Mucosa of rectum (tissue), 2 donors: Measurements from ENCODE around the gene DNAH10.

ENCODE experiments used
- H3K27ac ChIP-seq, 2 donors: one replicate each; pipeline ENCODE4 v1.7.0; 2013; ENCODE audit warnings: inconsistent platforms in 2 of 2, low read depth in 2 of 2, low read length in 2 of 2
- H3K27me3 ChIP-seq, 2 donors: one replicate each; pipeline ENCODE4 v1.7.0; 2013; ENCODE audit warnings: low read length in 2 of 2; ENCODE audit not compliant: control insufficient read depth in 2 of 2, insufficient read depth in 2 of 2
- H3K36me3 ChIP-seq, 2 donors: one replicate each; pipeline ENCODE4 v1.7.0; 2013; ENCODE audit warnings: low read length in 2 of 2; ENCODE audit not compliant: control insufficient read depth in 2 of 2, insufficient read depth in 2 of 2
- H3K4me1 ChIP-seq, 2 donors: one replicate each; pipeline ENCODE4 v1.7.0; 2013; ENCODE audit warnings: low read length in 2 of 2, mild to moderate bottlenecking in 1 of 2; ENCODE audit not compliant: control insufficient read depth in 2 of 2, insufficient read depth in 2 of 2
- H3K4me3 ChIP-seq, 2 donors: one replicate each; pipeline ENCODE4 v1.7.0; 2013; ENCODE audit warnings: low read length in 2 of 2
- H3K9ac ChIP-seq, 2 donors: one replicate each; pipeline ENCODE4 v1.7.0; 2013; ENCODE audit warnings: low read length in 2 of 2, low read depth in 1 of 2, mild to moderate bottlenecking in 1 of 2
- H3K9me3 ChIP-seq, 2 donors: one replicate each; pipeline ENCODE4 v1.7.0; 2013; ENCODE audit warnings: low read length in 2 of 2; ENCODE audit not compliant: control insufficient read depth in 2 of 2
- donor health status: healthy.
- donor health status: Normal muscosa, but diverticular disease.

DNAH10 gene

GRCh38 chr12:123971449-123971769, 209.3 kb downstream of the DNAH10 start:
- Histone ChIP-seq H3K36me3 (peaks cover 0 to 3% of the 10 kb centered on the region in 2 donors), H3K9ac (peak overlapping the region; percentile 85 to 87), H3K27me3 (no peaks in the 10 kb centered on the region), H3K9me3 (no peaks in the 10 kb centered on the region), H3K4me1 (peaks cover 11 to 12% of the 10 kb centered on the region in 2 donors), H3K4me3 (peak overlapping the region; percentile 87 to 88), H3K27ac (peak overlapping the region; percentile 82 to 90)

GRCh38 chr12:123971770-123972456, 209.8 kb downstream of the DNAH10 start:
- Histone ChIP-seq H3K4me1 (peaks cover 11 to 12% of the 10 kb centered on the region in 2 donors), H3K4me3 (peak overlapping the region; percentile 87 to 88), H3K9me3 (no peaks in the 10 kb centered on the region), H3K36me3 (peaks cover 0 to 5% of the 10 kb centered on the region in 2 donors), H3K27ac (peak overlapping the region; percentile 82 to 90), H3K9ac (peak overlapping the region; percentile 85 to 87), H3K27me3 (no peaks in the 10 kb centered on the region)

- H3K9me3 ChIP-seq, result no peaks in the 10 kb centered on the region
- H3K36me3 ChIP-seq, result peaks cover 4 to 10% of the 10 kb centered on the region in 2 donors
- no peaks in the 10 kb centered on the region for H3K27me3 ChIP-seq
- H3K9ac ChIP-seq, result peak within 1 kb of the TSS; percentile 85 to 87
- H3K4me1 ChIP-seq, result peaks cover 11 to 12% of the 10 kb centered on the region in 2 donors
- peak within 1 kb of the TSS; percentile 82 to 90 for H3K27ac ChIP-seq
- H3K4me3 ChIP-seq, result peak within 1 kb of the TSS; percentile 87 to 88
These were observed 210.6 kb downstream of the DNAH10 start, which contains the start of the genes CCDC92 and ZNF664 for GRCh38 chr12:123972457-123973401. Gene CCDC92 (minus strand): TSS chr12:123972831. CDS start chr12:123944305, 28,526 bp downstream. Gene ZNF664 (plus strand): TSS chr12:123973215. CDS start chr12:124012145, 38,930 bp downstream.

GRCh38 chr12:123973552-123974341, 211.6 kb downstream of the DNAH10 start:
- no peaks in the 10 kb centered on the region for H3K27me3 ChIP-seq
- no peaks in the 10 kb centered on the region for H3K9me3 ChIP-seq
- H3K9ac ChIP-seq, result peak overlapping the region; percentile 75 to 80
- H3K4me1 ChIP-seq, result peaks cover 11 to 12% of the 10 kb centered on the region in 2 donors
- peak overlapping the region; percentile 67 to 72 for H3K27ac ChIP-seq
- H3K36me3 ChIP-seq, result peaks cover 4 to 10% of the 10 kb centered on the region in 2 donors
- peak overlapping the region; percentile 78 to 84 for H3K4me3 ChIP-seq

GRCh38 chr12:123976227-123976826, 214.2 kb downstream of the DNAH10 start:
- Histone ChIP-seq H3K9me3 (no peaks in the 10 kb centered on the region), H3K36me3 (peaks cover 7 to 13% of the 10 kb centered on the region in 2 donors), H3K27me3 (no peaks in the 10 kb centered on the region), H3K27ac (no peak overlapping the region), H3K9ac (no peak overlapping the region), H3K4me3 (no peak overlapping the region), H3K4me1 (peaks cover 11 to 12% of the 10 kb centered on the region in 2 donors)

GRCh38 chr12:123979566-123979965, 217.5 kb downstream of the DNAH10 start:
- H3K4me3 ChIP-seq, result no peak overlapping the region
- peaks cover 7 to 13% of the 10 kb centered on the region in 2 donors for H3K36me3 ChIP-seq
- no peak overlapping the region for H3K9ac ChIP-seq
- no peaks in the 10 kb centered on the region for H3K27me3 ChIP-seq
- no peak overlapping the region for H3K27ac ChIP-seq
- H3K9me3 ChIP-seq, result no peaks in the 10 kb centered on the region
- peaks cover 5 to 6% of the 10 kb centered on the region in 2 donors for H3K4me1 ChIP-seq

GRCh38 chr12:123982269-123982668, 220.2 kb downstream of the DNAH10 start:
- H3K4me3 ChIP-seq, result no peak overlapping the region

GRCh38 chr12:123983822-123984485, 221.9 kb downstream of the DNAH10 start:
- Histone ChIP-seq H3K4me1 (peaks cover 2 to 4% of the 10 kb centered on the region in 2 donors), H3K27ac (no peak overlapping the region), H3K9me3 (no peaks in the 10 kb centered on the region), H3K9ac (no peak overlapping the region), H3K27me3 (no peaks in the 10 kb centered on the region), H3K36me3 (peaks cover 12 to 19% of the 10 kb centered on the region in 2 donors), H3K4me3 (no peak overlapping the region)

More at GRCh38 chr12:123982269-123982668, 220.2 kb downstream of the DNAH10 start:
- Histone ChIP-seq H3K27me3 (no peaks in the 10 kb centered on the region), H3K36me3 (peaks cover 8 to 12% of the 10 kb centered on the region in 2 donors), H3K4me1 (peaks cover 2 to 4% of the 10 kb centered on the region in 2 donors), H3K9me3 (no peaks in the 10 kb centered on the region), H3K9ac (no peak overlapping the region), H3K27ac (no peak overlapping the region)

- H3K4me3 ChIP-seq, result no peak overlapping the region
- H3K4me1 ChIP-seq, result peaks cover 2 to 4% of the 10 kb centered on the region in 2 donors
- H3K27me3 ChIP-seq, result no peaks in the 10 kb centered on the region
- H3K27ac ChIP-seq, result no peak overlapping the region
- H3K9ac ChIP-seq, result no peak overlapping the region
- H3K36me3 ChIP-seq, result peaks cover 17 to 21% of the 10 kb centered on the region in 2 donors
- no peaks in the 10 kb centered on the region for H3K9me3 ChIP-seq
These were observed 222.8 kb downstream of the DNAH10 start for GRCh38 chr12:123984903-123985302.
